Measurements from ENCODE around the gene FGF3. TPM values are rescaled to one million over a fixed set of nuclear protein-coding genes. Genes with fewer than 3 reads are reported as not detected.

The FGF3 gene
- total and polyA plus RNA-seq, 4 donors: not detected

DNA sequence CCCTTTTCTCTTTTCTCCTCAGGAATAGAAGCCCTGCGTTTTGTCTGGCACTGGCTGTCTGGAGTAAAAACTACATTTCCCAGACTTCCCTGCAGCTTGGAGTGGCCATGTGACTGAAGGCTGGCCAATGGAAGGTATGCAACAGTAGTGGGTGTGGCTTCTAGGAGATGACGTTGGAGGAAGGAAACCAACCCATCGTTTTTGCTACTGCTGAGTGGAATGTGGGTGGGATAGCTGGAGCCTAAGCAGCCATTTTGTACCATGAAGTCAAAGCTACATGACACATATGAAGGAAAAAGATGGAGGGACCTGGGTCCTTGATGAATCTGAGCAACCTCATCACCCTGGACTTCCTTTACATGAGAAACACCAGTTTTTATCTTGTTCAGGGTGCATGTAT is 19.6 kb downstream of the FGF3 start:
- Histone ChIP-seq H3K4me3 (ENCODE audit: low read depth, low read length) (no peak overlapping the region), H3K27ac (ENCODE audit: low read depth, low read length) (no peak overlapping the region), H3K4me1 (ENCODE audit: control insufficient read depth, insufficient read depth, low read length) (no peaks in the 10 kb centered on the region), H3K27me3 (ENCODE audit: control insufficient read depth, insufficient read depth, low read length) (peaks cover 2% of the 10 kb centered on the region), H3K9me3 (ENCODE audit: control insufficient read depth, insufficient read depth, low read length) (no peaks in the 10 kb centered on the region), H3K36me3 (ENCODE audit: control insufficient read depth, insufficient read depth, low read length) (no peaks in the 10 kb centered on the region)
- WGBS (ENCODE audit: insufficient coverage): 10% methylated on average over 2 of the region's 3 CpGs
- DNase-seq (ENCODE audit: low read depth in 4 of 6, low spot score in 6 of 6): no peak

DNA sequence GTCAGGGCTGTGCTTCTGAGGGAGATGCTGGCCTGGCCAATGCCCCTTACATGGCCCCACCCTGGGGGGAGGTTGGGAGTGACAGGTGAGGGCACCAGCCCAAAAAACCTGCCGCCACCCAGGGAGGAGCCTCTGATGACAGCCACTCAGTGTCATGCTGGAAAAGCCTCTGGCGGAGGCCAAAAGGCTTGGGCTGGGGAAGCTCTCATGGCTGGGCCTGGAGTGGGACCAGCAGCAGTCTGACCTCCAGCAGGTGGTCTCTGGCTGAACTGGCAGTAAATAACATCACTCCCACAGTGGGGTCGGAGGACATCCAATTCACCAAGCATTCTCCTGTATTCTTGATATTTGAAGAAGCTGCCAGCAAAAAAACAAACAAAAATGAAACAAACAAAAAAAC is 20.1 kb downstream of the FGF3 start:
- Histone ChIP-seq H3K36me3 (ENCODE audit: control insufficient read depth, insufficient read depth, low read length) (no peaks in the 10 kb centered on the region), H3K27ac (ENCODE audit: low read depth, low read length) (no peak overlapping the region), H3K27me3 (ENCODE audit: control insufficient read depth, insufficient read depth, low read length) (peaks cover 2% of the 10 kb centered on the region), H3K4me1 (ENCODE audit: control insufficient read depth, insufficient read depth, low read length) (no peaks in the 10 kb centered on the region), H3K9me3 (ENCODE audit: control insufficient read depth, insufficient read depth, low read length) (no peaks in the 10 kb centered on the region), H3K4me3 (ENCODE audit: low read depth, low read length) (no peak overlapping the region)
- WGBS (ENCODE audit: insufficient coverage): 93% methylated on average over 2 of the region's 3 CpGs
- DNase-seq (ENCODE audit: low read depth in 4 of 6, low spot score in 6 of 6): no peak

DNA sequence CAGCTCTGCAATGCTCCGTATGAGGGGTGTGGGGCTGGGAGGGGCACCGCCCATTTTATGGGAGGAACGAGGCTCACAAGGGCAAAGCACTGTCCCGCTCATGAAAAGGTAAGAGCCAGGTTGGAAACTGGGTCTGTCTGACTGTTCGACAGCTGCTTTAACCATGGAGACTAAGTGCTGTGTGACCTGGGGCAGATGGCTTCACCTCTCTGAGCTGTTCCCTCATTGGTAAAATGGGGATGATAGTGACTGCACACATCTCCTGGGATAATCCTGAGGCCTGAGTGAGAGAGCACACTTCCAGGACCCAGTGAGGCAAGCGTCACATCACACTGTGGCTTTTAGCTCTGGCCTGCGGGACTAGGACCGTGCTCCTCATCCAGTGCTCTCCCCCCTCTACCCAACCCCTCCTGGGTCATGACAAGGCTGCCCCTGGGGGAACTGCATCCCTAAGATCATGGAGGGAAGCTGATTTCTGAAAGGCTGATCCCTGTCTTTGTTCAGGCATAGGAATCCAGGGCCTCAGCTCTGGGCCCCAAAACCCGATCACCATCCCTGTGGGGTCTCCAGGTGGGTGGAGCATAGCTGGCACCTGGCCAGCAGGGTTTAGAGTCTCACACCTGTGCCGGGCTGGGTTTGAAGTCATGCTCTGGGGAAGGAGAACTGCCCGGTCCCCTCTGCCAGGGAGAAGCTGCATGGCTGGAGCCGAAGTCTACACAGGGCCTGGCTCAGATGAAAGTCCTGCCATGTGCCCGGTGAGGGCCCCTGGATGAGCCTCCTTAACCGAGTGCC is 21.3 kb downstream of the FGF3 start:
- H3K9me3 ChIP-seq (ENCODE audit: control insufficient read depth, insufficient read depth, low read length): no peaks in the 10 kb centered on the region
- no peak for DNase-seq (ENCODE audit: low read depth in 4 of 6, low spot score in 6 of 6)
- H3K36me3 ChIP-seq (ENCODE audit: control insufficient read depth, insufficient read depth, low read length): no peaks in the 10 kb centered on the region
- H3K4me3 ChIP-seq (ENCODE audit: low read depth, low read length): no peak overlapping the region
- no peak overlapping the region for H3K27ac ChIP-seq (ENCODE audit: low read depth, low read length)
- H3K27me3 ChIP-seq (ENCODE audit: control insufficient read depth, insufficient read depth, low read length): peaks cover 2% of the 10 kb centered on the region
- WGBS (ENCODE audit: insufficient coverage): 83% methylated on average over 14 of the region's 14 CpGs
- H3K4me1 ChIP-seq (ENCODE audit: control insufficient read depth, insufficient read depth, low read length): no peaks in the 10 kb centered on the region

DNA sequence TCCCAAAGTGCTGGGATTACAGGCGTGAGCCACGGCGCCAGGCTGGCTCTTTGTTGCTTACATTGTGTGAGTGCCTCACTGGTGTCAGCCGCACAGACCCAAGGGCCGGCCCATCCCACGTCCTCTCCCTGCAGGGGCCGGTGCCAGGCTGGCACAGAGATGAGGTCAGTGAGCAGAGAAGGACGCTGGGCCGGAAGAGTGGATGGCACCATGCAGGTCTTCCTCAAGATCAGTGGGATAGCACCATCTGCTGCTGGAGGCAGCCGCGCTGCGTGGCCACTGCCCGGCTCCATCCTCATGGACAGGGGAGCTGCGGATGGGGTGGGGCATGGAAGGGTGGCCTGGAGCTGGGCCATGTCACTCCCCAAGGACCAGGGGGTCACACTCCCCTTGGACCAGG is 22.1 kb downstream of the FGF3 start:
- no peak for DNase-seq (ENCODE audit: low read depth in 4 of 6, low spot score in 6 of 6)
- Histone ChIP-seq H3K4me1 (ENCODE audit: control insufficient read depth, insufficient read depth, low read length) (no peaks in the 10 kb centered on the region), H3K27me3 (ENCODE audit: control insufficient read depth, insufficient read depth, low read length) (no peaks in the 10 kb centered on the region), H3K27ac (ENCODE audit: low read depth, low read length) (no peak overlapping the region), H3K4me3 (ENCODE audit: low read depth, low read length) (no peak overlapping the region), H3K9me3 (ENCODE audit: control insufficient read depth, insufficient read depth, low read length) (no peaks in the 10 kb centered on the region), H3K36me3 (ENCODE audit: control insufficient read depth, insufficient read depth, low read length) (no peaks in the 10 kb centered on the region)
- WGBS (ENCODE audit: insufficient coverage): 79% methylated on average over 14 of the region's 14 CpGs

DNA sequence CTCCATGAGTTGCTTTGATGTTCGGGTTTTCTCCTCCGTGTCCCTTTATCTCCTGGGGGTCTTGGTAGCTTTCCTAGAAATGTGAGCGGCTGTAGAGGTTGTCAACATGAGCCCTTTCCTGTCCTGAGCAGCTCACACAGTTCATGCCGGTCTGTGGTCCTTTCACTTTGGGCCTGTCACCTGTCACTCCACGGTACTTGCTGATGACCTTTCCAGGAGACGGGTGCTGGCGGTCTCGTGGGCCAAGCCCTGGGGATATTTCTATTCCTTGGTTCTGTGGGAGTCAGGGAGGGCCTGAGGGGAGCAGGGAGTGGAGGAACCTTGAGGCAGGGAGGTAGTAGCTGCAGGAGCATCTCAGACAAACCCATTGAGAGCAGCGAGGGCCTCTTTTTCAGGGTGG is 23.2 kb downstream of the FGF3 start:
- Histone ChIP-seq H3K27ac (ENCODE audit: low read depth, low read length) (no peak overlapping the region), H3K36me3 (ENCODE audit: control insufficient read depth, insufficient read depth, low read length) (no peaks in the 10 kb centered on the region), H3K4me1 (ENCODE audit: control insufficient read depth, insufficient read depth, low read length) (peaks cover 9% of the 10 kb centered on the region), H3K27me3 (ENCODE audit: control insufficient read depth, insufficient read depth, low read length) (no peaks in the 10 kb centered on the region), H3K4me3 (ENCODE audit: low read depth, low read length) (no peak overlapping the region), H3K9me3 (ENCODE audit: control insufficient read depth, insufficient read depth, low read length) (no peaks in the 10 kb centered on the region)
- 86% methylated on average over 9 of the region's 9 CpGs for WGBS (ENCODE audit: insufficient coverage)
- DNase-seq (ENCODE audit: low read depth in 4 of 6, low spot score in 6 of 6): no peak

DNA sequence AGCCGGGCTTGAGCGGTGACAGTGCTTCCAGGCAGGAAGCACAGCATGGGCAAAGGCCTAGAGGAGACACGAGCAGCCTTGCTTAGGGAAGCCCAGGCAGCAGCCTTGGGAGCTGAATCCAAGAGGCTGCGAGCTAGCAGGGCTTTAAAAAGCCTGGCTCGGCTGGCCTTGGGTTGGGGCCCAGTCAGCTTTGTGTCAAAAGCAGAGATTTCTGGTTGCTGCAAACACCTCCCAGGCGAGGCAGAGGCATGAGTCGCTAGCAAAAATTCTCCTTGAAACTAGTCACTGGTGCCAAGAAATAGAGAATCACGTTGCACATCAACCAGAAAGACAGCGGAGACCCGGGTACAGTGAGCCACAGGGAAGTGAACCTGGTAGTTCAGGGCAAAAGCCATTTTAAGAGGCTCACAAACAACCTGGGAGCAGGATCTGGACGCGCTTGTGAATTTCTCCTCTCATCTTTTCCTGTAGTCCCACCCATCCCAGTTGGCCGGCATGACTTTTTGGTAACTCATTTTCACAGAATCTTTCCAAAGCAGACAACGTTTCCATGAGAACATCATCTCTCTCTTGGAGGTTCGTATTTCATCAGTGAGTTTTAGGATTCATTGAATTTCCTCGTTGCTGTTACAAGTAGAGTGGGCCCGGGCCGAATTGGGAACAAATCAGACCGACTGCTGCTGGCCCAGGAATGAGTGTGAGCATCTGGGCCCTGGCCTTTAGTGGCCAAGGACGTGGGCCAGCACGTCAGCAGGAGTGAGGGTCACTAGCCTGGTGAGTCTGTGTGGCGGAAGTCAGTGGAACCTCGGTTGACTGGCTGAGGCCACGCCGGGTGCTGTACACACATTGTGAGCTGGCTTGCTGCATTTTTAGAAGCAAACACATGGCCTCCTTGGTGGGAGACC is 27.7 kb downstream of the FGF3 start:
- whole genome bisulfite sequencing (ENCODE audit: insufficient coverage): 71% methylated on average over 24 of the region's 25 CpGs
- Histone ChIP-seq H3K36me3 (ENCODE audit: control insufficient read depth, insufficient read depth, low read length) (no peaks in the 10 kb centered on the region), H3K9me3 (ENCODE audit: control insufficient read depth, insufficient read depth, low read length) (no peaks in the 10 kb centered on the region), H3K4me1 (ENCODE audit: control insufficient read depth, insufficient read depth, low read length) (peaks cover 15% of the 10 kb centered on the region), H3K27me3 (ENCODE audit: control insufficient read depth, insufficient read depth, low read length) (no peaks in the 10 kb centered on the region), H3K4me3 (ENCODE audit: low read depth, low read length) (no peak overlapping the region), H3K27ac (ENCODE audit: low read depth, low read length) (peak overlapping the region; percentile 4)
- peak in 2 of 6 donors; percentile 4 to 77 for DNase-seq (ENCODE audit: low read depth in 4 of 6, low spot score in 6 of 6)

DNA sequence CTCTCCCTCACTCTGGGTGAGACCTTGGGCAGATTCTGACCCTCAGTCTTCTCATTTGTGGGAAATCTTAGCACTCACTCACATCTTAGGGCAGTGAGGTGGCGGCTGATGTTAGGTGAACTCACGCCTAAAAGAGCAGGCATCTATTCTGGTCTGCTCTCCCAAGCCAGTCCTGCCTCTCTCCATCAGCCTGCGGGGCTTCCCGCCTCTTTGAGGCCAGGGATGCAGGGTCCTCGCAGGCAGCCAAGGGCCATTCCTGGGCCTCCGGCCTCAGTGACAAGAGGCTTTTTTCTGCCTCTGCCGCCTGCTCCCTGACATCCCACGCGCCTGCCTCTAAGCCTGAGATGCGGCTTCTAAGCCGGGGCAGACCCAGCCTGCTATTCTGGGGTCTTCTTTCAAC is 30.3 kb downstream of the FGF3 start:
- peaks cover 15% of the 10 kb centered on the region for H3K4me1 ChIP-seq (ENCODE audit: control insufficient read depth, insufficient read depth, low read length)
- no peaks in the 10 kb centered on the region for H3K9me3 ChIP-seq (ENCODE audit: control insufficient read depth, insufficient read depth, low read length)
- H3K36me3 ChIP-seq (ENCODE audit: control insufficient read depth, insufficient read depth, low read length): no peaks in the 10 kb centered on the region
- WGBS (ENCODE audit: insufficient coverage): 81% methylated on average over 11 of the region's 11 CpGs
- no peak overlapping the region for H3K27ac ChIP-seq (ENCODE audit: low read depth, low read length)
- DNase-seq (ENCODE audit: low read depth in 4 of 6, low spot score in 6 of 6): no peak
- no peaks in the 10 kb centered on the region for H3K27me3 ChIP-seq (ENCODE audit: control insufficient read depth, insufficient read depth, low read length)
- no peak overlapping the region for H3K4me3 ChIP-seq (ENCODE audit: low read depth, low read length)

DNA sequence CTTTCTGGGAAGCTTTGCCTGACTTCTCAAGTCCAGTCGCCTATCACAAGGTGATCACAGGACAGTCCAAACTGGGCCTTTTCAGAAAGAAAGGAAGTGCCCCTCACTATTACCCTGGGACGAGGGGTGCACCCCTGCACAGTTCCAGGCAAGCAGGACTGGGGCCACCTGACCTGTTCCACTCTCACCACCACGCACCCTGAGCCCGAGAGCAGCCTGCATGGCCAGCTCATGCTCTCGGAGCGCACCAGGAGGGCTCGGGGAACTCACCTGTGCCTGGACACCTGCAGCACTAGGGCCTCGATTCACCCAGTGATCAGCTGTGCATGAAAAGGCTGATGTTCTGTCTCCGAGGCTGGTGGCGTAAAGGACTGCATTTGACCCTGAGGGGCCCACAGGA is 31.3 kb downstream of the FGF3 start:
- no peak for DNase-seq (ENCODE audit: low read depth in 4 of 6, low spot score in 6 of 6)
- WGBS (ENCODE audit: insufficient coverage): 94% methylated on average over 10 of the region's 10 CpGs
- H3K9me3 ChIP-seq (ENCODE audit: control insufficient read depth, insufficient read depth, low read length): no peaks in the 10 kb centered on the region
- H3K4me1 ChIP-seq (ENCODE audit: control insufficient read depth, insufficient read depth, low read length): peaks cover 15% of the 10 kb centered on the region
- no peaks in the 10 kb centered on the region for H3K27me3 ChIP-seq (ENCODE audit: control insufficient read depth, insufficient read depth, low read length)
- no peaks in the 10 kb centered on the region for H3K36me3 ChIP-seq (ENCODE audit: control insufficient read depth, insufficient read depth, low read length)
- H3K27ac ChIP-seq (ENCODE audit: low read depth, low read length): no peak overlapping the region
- no peak overlapping the region for H3K4me3 ChIP-seq (ENCODE audit: low read depth, low read length)

DNA sequence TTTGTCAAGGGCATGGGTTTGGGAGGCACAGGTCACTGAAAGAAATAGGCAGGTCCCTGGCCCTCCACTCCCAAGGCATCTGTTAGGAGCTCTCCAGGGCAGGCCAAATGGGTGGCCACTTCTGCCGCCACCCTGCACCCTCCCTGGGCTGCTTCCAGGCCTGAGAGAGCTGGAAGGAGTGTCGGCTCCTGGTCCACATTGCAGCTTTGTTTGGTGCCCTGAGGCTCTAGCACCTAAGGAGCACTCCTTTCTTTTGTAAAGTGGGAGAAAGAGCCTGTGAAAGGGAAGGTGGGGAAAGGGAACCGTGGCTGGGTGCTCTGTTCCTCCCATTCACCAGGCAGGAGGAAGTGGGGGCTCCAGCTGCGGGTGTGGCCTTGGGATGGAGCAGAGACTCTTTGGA is 31.8 kb downstream of the FGF3 start:
- Histone ChIP-seq H3K36me3 (ENCODE audit: control insufficient read depth, insufficient read depth, low read length) (no peaks in the 10 kb centered on the region), H3K9me3 (ENCODE audit: control insufficient read depth, insufficient read depth, low read length) (no peaks in the 10 kb centered on the region), H3K4me3 (ENCODE audit: low read depth, low read length) (no peak overlapping the region), H3K27ac (ENCODE audit: low read depth, low read length) (no peak overlapping the region), H3K4me1 (ENCODE audit: control insufficient read depth, insufficient read depth, low read length) (peaks cover 15% of the 10 kb centered on the region), H3K27me3 (ENCODE audit: control insufficient read depth, insufficient read depth, low read length) (no peaks in the 10 kb centered on the region)
- WGBS (ENCODE audit: insufficient coverage): 79% methylated on average over 3 of the region's 4 CpGs
- DNase-seq (ENCODE audit: low read depth in 4 of 6, low spot score in 6 of 6): no peak
